Measurements from ENCODE around the gene DECR2. TPM values are rescaled to one million over a fixed set of nuclear protein-coding genes. Genes with fewer than 3 reads are reported as not detected.

Gene DECR2
- total and polyA plus RNA-seq, 2 of the 13 experiments (the other 11 are each of a cell fraction or from before 2014, with no cell fraction given), result 36.3 to 44.6 TPM

- TF ChIP-seq PAXIP1 (CRISPR knock-in tag; conservative IDR thresholded peaks at IDR 0.05) (no peak), FOSL2 (CRISPR knock-in tag; IDR thresholded peaks at IDR 0.05) (peak; percentile 52; the same call in 1 of the 2 replicates), HOXA7 (CRISPR knock-in tag; IDR thresholded peaks at IDR 0.05) (no peak), GATAD2A (CRISPR knock-in tag; IDR thresholded peaks at IDR 0.05) (peak; percentile 34; the same call in 1 of the 2 replicates), ZBTB38 (CRISPR knock-in tag; IDR thresholded peaks at IDR 0.05) (0 out of 2 replicates have a peak, but pooled peaks have one; percentile 25), TEAD3 (CRISPR knock-in tag; optimal IDR thresholded peaks at IDR 0.05; ENCODE audit: borderline replicate concordance) (peak; percentile 65), UBTF (CRISPR knock-in tag; IDR thresholded peaks at IDR 0.05) (peak; percentile 30; the same call in 1 of the 2 replicates), EEA1 (CRISPR knock-in tag; IDR thresholded peaks at IDR 0.05; ENCODE audit: borderline replicate concordance) (no peak), CREB1 (IDR thresholded peaks at IDR 0.05) (no peak), CREB1 (CRISPR knock-in tag; IDR thresholded peaks at IDR 0.05) (no peak), IRF9 (CRISPR knock-in tag; IDR thresholded peaks at IDR 0.05; ENCODE audit: borderline replicate concordance) (peak; percentile 23; the same call in 1 of the 2 replicates), CHD4 (IDR thresholded peaks at IDR 0.05; ENCODE audit: borderline replicate concordance, low read length) (peak; percentile 88), ZBTB4 (CRISPR knock-in tag; IDR thresholded peaks at IDR 0.05; ENCODE audit: borderline replicate concordance) (0 out of 2 replicates have a peak, but pooled peaks have one; percentile 27), CBX1 (IDR thresholded peaks at IDR 0.05; ENCODE audit: low read depth) (peak; percentile 43), ZNF687 (CRISPR knock-in tag; IDR thresholded peaks at IDR 0.05) (peak; percentile 56)
Measured at GRCh38 chr16:391885-392335, 9.8 kb upstream of the DECR2 start (continued).

Data from HepG2 (cell line).